Measurements from ENCODE around the gene KIF4B. TPM values are rescaled to one million over a fixed set of nuclear protein-coding genes. Genes with fewer than 3 reads are reported as not detected.

KIF4B gene, protein sequence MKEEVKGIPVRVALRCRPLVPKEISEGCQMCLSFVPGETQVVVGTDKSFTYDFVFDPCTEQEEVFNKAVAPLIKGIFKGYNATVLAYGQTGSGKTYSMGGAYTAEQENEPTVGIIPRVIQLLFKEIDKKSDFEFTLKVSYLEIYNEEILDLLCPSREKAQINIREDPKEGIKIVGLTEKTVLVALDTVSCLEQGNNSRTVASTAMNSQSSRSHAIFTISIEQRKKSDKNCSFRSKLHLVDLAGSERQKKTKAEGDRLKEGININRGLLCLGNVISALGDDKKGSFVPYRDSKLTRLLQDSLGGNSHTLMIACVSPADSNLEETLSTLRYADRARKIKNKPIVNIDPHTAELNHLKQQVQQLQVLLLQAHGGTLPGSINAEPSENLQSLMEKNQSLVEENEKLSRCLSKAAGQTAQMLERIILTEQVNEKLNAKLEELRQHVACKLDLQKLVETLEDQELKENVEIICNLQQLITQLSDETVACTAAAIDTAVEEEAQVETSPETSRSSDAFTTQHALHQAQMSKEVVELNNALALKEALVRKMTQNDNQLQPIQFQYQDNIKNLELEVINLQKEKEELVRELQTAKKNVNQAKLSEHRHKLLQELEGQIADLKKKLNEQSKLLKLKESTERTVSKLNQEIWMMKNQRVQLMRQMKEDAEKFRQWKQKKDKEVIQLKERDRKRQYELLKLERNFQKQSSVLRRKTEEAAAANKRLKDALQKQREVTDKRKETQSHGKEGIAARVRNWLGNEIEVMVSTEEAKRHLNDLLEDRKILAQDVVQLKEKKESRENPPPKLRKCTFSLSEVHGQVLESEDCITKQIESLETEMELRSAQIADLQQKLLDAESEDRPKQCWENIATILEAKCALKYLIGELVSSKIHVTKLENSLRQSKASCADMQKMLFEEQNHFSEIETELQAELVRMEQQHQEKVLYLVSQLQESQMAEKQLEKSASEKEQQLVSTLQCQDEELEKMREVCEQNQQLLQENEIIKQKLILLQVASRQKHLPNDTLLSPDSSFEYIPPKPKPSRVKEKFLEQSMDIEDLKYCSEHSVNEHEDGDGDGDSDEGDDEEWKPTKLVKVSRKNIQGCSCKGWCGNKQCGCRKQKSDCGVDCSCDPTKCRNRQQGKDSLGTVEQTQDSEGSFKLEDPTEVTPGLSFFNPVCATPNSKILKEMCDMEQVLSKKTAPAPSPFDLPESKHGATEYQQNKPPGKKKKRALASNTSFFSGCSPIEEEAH
- total RNA-seq = under 0.01 TPM in 1 of 2 replicates, not detected in the other

DNA sequence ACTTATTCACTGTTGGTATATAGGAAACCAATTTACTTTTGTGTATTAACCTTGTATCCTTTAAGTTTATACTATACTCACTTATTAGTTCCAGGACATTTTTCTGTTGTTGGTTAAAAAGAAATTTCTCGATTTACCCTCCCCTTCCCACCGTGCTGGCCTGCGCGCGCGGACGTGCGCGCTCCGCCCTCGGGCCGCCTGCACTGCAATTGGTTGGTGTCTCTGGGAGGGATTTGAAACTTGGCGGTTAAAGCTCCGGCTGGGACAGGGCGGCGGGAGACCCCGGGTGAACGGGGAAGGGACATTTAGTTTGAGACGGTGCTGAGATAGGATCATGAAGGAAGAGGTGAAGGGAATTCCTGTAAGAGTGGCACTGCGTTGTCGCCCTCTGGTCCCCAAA is at the start of gene KIF4B:
Gene KIF4B, plus strand, starts transcription at position 230 of the 400 bp plus-strand sequence. Its CDS starts 105 bp downstream, at position 335.

Other genes with a start within 250 kb of the KIF4B start
- 0.77 and 7.9 TPM in 2 replicates for gene FAXDC2, start 163.2 kb upstream of the KIF4B start, total RNA-seq
- 64.6 and 110 TPM in 2 replicates for gene CNOT8, start 155.1 kb upstream of the KIF4B start, total RNA-seq
- gene GEMIN5, start 75.5 kb upstream of the KIF4B start, total RNA-seq = 14.4 and 28.4 TPM in 2 replicates
- gene MRPL22, start 72.7 kb upstream of the KIF4B start, total RNA-seq = 27.6 and 35.3 TPM in 2 replicates

All from regular cardiac myocyte (primary cell).